Heart right ventricle (tissue), 16 donors: Measurements from ENCODE around the gene CYP46A1. TPM values are rescaled to one million over a fixed set of nuclear protein-coding genes. Genes with fewer than 3 reads are reported as not detected.

ENCODE experiments used
- ATAC-seq, 8 donors: fragments of 200-7000 bp; cut with Tn5 transposase; one replicate each; pipeline ENCODE4 v1.9.1; 2020; ENCODE audit warnings: mild to moderate bottlenecking in 8 of 8, moderate library complexity in 8 of 8, moderate number of reproducible peaks in 1 of 8
- DNase-seq, 2 donors: peaks; one replicate each; pipeline ENCODE4 v3.0.0-alpha.2; 2020
- H3K27ac ChIP-seq, 10 donors: fragments of 200-600 bp; sonication (generic) in 2 of 10; one replicate each; pipeline versions ENCODE4 v1.5.0 to v1.8.0; 2020 to 2022; ENCODE audit warnings: mild to moderate bottlenecking in 3 of 10
- H3K27me3 ChIP-seq, 7 donors: fragments of 200-600 bp; one replicate each; pipeline ENCODE4 v1.8.0; 2021 to 2022; ENCODE audit warnings: mild to moderate bottlenecking in 2 of 7
- H3K36me3 ChIP-seq, 9 donors: fragments of 200-600 bp; sonication (generic) in 1 of 9; one replicate each; pipeline versions ENCODE4 v1.5.0 to v1.8.0; 2020 to 2022; ENCODE audit warnings: mild to moderate bottlenecking in 2 of 9
- H3K4me1 ChIP-seq, 9 donors: fragments of 200-600 bp; sonication (generic) in 1 of 9; one replicate each; pipeline versions ENCODE4 v1.5.0 to v1.8.0; 2020 to 2022; ENCODE audit warnings: mild to moderate bottlenecking in 4 of 9
- H3K4me3 ChIP-seq, 10 donors: fragments of 200-600 bp; sonication (generic) in 2 of 10; one replicate each; pipeline versions ENCODE4 v1.5.0 to v1.8.0; 2020 to 2022; ENCODE audit warnings: mild to moderate bottlenecking in 7 of 10, moderate library complexity in 2 of 10
- H3K9me3 ChIP-seq, 11 donors: fragments of 200-600 bp in 10 of 11; sonication (generic) in 2 of 11; one replicate each; pipeline versions ENCODE4 v1.5.0 to v1.8.0; 2013 to 2022; ENCODE audit warnings: mild to moderate bottlenecking in 2 of 11, control low read depth in 1 of 11, moderate library complexity in 1 of 11
- WGBS, 2 donors: extraction: QIAGEN DNeasy Blood & Tissue Kit; methylation state at CpG; one replicate each; pipeline ENCODE4 v1.1.7; 2013; ENCODE audit warnings: inconsistent platforms in 1 of 2; 5-methylcytosine and 5-hydroxymethylcytosine counted together
- intact Hi-C, 10 donors: fragments of 100-400 bp; cut with DNase I; formaldehyde crosslinking; loops; one replicate each; pipeline versions ENCODE4 v1.11.1 to v1.14.2; 2022
- polyA plus RNA-seq, 2 donors: library from polyadenylated mRNA; stranded (reverse); fragments of 200-250 nt; gene quantifications; one replicate each; pipeline ENCODE4 v1.2.3, GENCODE V29; 2013
- total RNA-seq, 10 donors: library from RNA; stranded (reverse); fragmentation: NEBNext Ultra II Directional in 3 of 10; extraction: Animal tissue kit (Norgen Biotek cat#: 25700) in 3 of 10; gene quantifications; one replicate each; pipeline versions ENCODE4 v1.2.1 to v1.2.4, GENCODE V29; 2021 to 2023
- TF ChIP-seq, protein P1 (sequence below), 9 donors: fragments of 200-600 bp; sonication (generic) in 2 of 9; IDR thresholded peaks; one replicate each; pipeline versions ENCODE4 v1.5.0 to v1.8.0; 2021 to 2022; ENCODE audit warnings: antibody characterized with exemption in 9 of 9, mild to moderate bottlenecking in 5 of 9, moderate library complexity in 1 of 9
- donor health status: Arrhythmogenic right ventricular cardiomyopathy.
- donor health status: ischemic (EF 13 %, LVEDD 7.1; RV severe dilation, severe dysfunction).
- donor health status: healthy with polysubstance abuse.
- donor health status: DM: no; HTN: yes; CAD: no.
- donor health status: DM: no; HTN: no; CAD: no.
- donor health status: ischemic (EF 25% LVEDD 6.9; RV normal size, moderate dysfunction).
- donor health status: ischemic (EF 25% LVEDD 5.7; RV mildly dilated, moderate dysfunction).
- donor health status: healthy.
- donor health status: DM: yes; HTN: yes; CAD: no.
- donor health status: Ischemic cardiomyopathy.
- donor health status: ischemic (EF 35%, LVEDD 5.7; RV mildly dilated, moderate dysfunction).
- donor health status: nonischemic (EF 11% LVEDD 7.7; RV severe dilation, severe dysfunction).
- donor health status: DM: yes; HTN: yes; CAD: no.
- donor health status: PGD.
- donor health status: ischemic (EF 29% LVEDD 5.4; RV normal size, mild dysfunction).
- donor health status: nonischemic (EF 23%, LVEDD 6.1; RV moderate dilation, normal function).

The CYP46A1 gene
- total and polyA plus RNA-seq, 12 donors, result 1.5 to 6.1 (median 3.5) TPM

- intact Hi-C loops, result no loop called here
- Histone ChIP-seq H3K27me3 (peaks cover 5 to 49% (median 23%) of the 10 kb centered on the region in 7 donors), H3K4me3 (no peak overlapping the region), H3K36me3 (peaks cover 0 to 24% (median 0%) of the 10 kb centered on the region in 9 donors), H3K9me3 (no peaks in the 10 kb centered on the region), H3K4me1 (peaks cover 0 to 6% (median 0%) of the 10 kb centered on the region in 9 donors), H3K27ac (no peak overlapping the region)
- no peak for DNase-seq
- WGBS, 2 donors, result 42 to 44% methylated on average over 1 of the region's 1 CpG
- no peak for ATAC-seq
- TF ChIP-seq, protein P1, sequence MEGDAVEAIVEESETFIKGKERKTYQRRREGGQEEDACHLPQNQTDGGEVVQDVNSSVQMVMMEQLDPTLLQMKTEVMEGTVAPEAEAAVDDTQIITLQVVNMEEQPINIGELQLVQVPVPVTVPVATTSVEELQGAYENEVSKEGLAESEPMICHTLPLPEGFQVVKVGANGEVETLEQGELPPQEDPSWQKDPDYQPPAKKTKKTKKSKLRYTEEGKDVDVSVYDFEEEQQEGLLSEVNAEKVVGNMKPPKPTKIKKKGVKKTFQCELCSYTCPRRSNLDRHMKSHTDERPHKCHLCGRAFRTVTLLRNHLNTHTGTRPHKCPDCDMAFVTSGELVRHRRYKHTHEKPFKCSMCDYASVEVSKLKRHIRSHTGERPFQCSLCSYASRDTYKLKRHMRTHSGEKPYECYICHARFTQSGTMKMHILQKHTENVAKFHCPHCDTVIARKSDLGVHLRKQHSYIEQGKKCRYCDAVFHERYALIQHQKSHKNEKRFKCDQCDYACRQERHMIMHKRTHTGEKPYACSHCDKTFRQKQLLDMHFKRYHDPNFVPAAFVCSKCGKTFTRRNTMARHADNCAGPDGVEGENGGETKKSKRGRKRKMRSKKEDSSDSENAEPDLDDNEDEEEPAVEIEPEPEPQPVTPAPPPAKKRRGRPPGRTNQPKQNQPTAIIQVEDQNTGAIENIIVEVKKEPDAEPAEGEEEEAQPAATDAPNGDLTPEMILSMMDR (IDR thresholded peaks at IDR 0.05), result no peak
Measured at GRCh38 chr14:99657645-99658155, 26.4 kb upstream of the CYP46A1 start.

- H3K4me1 ChIP-seq, result peaks cover 0 to 6% (median 0%) of the 10 kb centered on the region in 9 donors
- TF ChIP-seq, protein P1 (IDR thresholded peaks at IDR 0.05), result no peak
- peaks cover 5 to 49% (median 23%) of the 10 kb centered on the region in 7 donors for H3K27me3 ChIP-seq
- WGBS, 2 donors, result 58 to 65% methylated on average over 15 of the region's 15 CpGs
- H3K4me3 ChIP-seq, result no peak overlapping the region
- no peak for DNase-seq
- ATAC-seq, result no peak
- no peak overlapping the region for H3K27ac ChIP-seq
- peaks cover 0 to 27% (median 0%) of the 10 kb centered on the region in 9 donors for H3K36me3 ChIP-seq
- no peaks in the 10 kb centered on the region for H3K9me3 ChIP-seq
- intact Hi-C loops, result no loop called here
Measured at GRCh38 chr14:99658218-99658845, 25.8 kb upstream of the CYP46A1 start.

DNA sequence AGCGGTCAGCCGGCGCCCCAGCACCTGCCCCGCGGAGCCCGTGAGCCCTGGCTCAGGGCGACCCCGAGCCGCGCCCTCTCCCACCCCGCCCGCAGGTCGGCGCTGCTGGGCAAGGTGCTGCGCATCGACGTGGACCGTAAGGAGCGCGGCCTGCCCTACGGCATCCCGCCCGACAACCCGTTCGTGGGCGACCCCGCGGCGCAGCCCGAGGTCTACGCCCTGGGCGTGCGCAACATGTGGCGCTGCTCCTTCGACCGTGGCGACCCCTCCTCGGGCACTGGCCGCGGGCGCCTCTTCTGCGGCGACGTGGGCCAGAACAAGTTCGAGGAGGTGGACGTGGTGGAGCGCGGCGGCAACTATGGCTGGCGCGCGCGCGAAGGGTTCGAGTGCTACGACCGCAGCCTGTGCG is 24.8 kb upstream of the CYP46A1 start:
- intact Hi-C loops, result no loop called here
- WGBS, 2 donors, result 22 to 40% methylated on average over 56 to 58 of the region's 58 CpGs
- Histone ChIP-seq H3K9me3 (no peaks in the 10 kb centered on the region), H3K27ac (no peak overlapping the region), H3K4me1 (peaks cover 0 to 6% (median 0%) of the 10 kb centered on the region in 9 donors), H3K4me3 (no peak overlapping the region), H3K27me3 (peaks cover 5 to 49% (median 23%) of the 10 kb centered on the region in 7 donors), H3K36me3 (peaks cover 0 to 37% (median 0%) of the 10 kb centered on the region in 9 donors)
- no peak for DNase-seq
- ATAC-seq, result no peak
- TF ChIP-seq, protein P1 (IDR thresholded peaks at IDR 0.05), result no peak

DNA sequence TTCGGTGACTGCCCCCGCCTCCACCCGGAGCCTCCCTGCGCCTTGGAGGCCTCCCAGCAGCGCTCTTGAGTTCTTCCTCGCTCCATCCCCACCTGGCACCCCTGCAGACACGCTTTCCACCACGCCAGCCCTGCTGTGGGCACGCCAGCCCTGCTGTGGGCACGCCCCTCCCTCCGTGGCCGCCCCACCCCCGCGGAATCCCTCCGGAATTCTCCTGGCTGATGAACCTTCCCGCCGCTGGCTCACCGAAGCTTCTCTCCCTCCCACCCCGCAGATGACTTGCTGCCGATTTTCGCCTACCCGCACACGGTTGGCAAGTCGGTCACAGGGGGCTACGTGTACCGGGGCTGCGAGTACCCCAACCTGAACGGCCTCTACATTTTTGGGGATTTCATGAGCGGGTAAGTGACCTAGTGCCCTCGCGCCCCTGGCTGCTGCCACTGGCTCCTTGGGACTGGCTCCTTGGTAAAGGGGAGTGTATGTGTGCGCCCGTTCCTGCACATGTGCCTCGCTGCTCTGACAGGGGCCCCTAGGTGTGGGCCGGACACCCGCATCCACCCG is 24.0 kb upstream of the CYP46A1 start:
- intact Hi-C loops, result loop anchor here in 1 of 10 donors (10.0 kb wide), 1 partner anchor 415 kb away; no protein-coding TSS in a partner anchor

More for the DNA sequence above, 24.0 kb upstream of the CYP46A1 start:
- H3K36me3 ChIP-seq, result peaks cover 0 to 38% (median 0%) of the 10 kb centered on the region in 9 donors
- H3K4me3 ChIP-seq, result no peak overlapping the region
- WGBS, 2 donors, result 38 to 47% methylated on average over 37 of the region's 37 CpGs
- H3K9me3 ChIP-seq, result no peaks in the 10 kb centered on the region
- TF ChIP-seq, protein P1 (IDR thresholded peaks at IDR 0.05), result no peak
- H3K27ac ChIP-seq, result no peak overlapping the region
- ATAC-seq, result no peak
- H3K27me3 ChIP-seq, result peaks cover 5 to 46% (median 23%) of the 10 kb centered on the region in 7 donors
- no peak for DNase-seq
- peaks cover 0 to 6% (median 0%) of the 10 kb centered on the region in 9 donors for H3K4me1 ChIP-seq
